Spinal cord (tissue), 10 donors: Measurements from ENCODE around the gene PHB1. TPM values are rescaled to one million over a fixed set of nuclear protein-coding genes. Genes with fewer than 3 reads are reported as not detected.
"Not testable (repeated sequence)": the region's sequence is repeated elsewhere in the genome, so short reads cannot be mapped to it uniquely, and the experiment has no call there.

Experiments used
- DNase-seq, 6 donors: peaks; one replicate each; pipeline versions ENCODE4 v3.0.0 to v3.0.0-alpha.2; 2013 to 2015; ENCODE audit warnings: low spot score in 6 of 6, low read depth in 4 of 6
- H3K27ac ChIP-seq: one replicate; pipeline ENCODE4 v1.5.1; 2013; ENCODE audit warnings: low read depth, low read length, control low read depth
- H3K27me3 ChIP-seq: one replicate; pipeline ENCODE4 v1.6.1; 2013; ENCODE audit warnings: low read length; ENCODE audit not compliant: control insufficient read depth, insufficient read depth
- H3K36me3 ChIP-seq: one replicate; pipeline ENCODE4 v1.6.1; 2013; ENCODE audit warnings: low read length; ENCODE audit not compliant: control insufficient read depth, insufficient read depth
- H3K4me1 ChIP-seq: one replicate; pipeline ENCODE4 v1.6.1; 2013; ENCODE audit warnings: low read length; ENCODE audit not compliant: control insufficient read depth, insufficient read depth
- H3K4me3 ChIP-seq: one replicate; pipeline ENCODE4 v1.5.1; 2013; ENCODE audit warnings: low read depth, low read length, control low read depth
- H3K9me3 ChIP-seq: one replicate; pipeline ENCODE4 v1.6.1; 2013; ENCODE audit warnings: low read length; ENCODE audit not compliant: control insufficient read depth, insufficient read depth
- WGBS: methylation state at CpG from one replicate; pipeline ENCODE4 v1.1.5; 2013; ENCODE audit warnings: missing lambda C conversion rate; ENCODE audit not compliant: insufficient coverage; 5-methylcytosine and 5-hydroxymethylcytosine counted together
- polyA plus RNA-seq, 2 donors: library from polyadenylated mRNA; unstranded; fragments of 120-200 nt; gene quantifications; one replicate each; pipeline ENCODE4 v1.2.1, GENCODE V29; 2013; ENCODE audit not compliant: insufficient read length in 2 of 2
- total RNA-seq, 2 donors: library from RNA; depleted of rRNA in 1 of 2; stranded (reverse); fragments of 120-200 nt in 1 of 2; fragments of >200 nt in 1 of 2; gene quantifications; one replicate each; pipeline versions ENCODE4 v1.2.3 to v1.2.4, GENCODE V29; 2013 to 2014
- donor health status: healthy.

PHB1 gene
- total and polyA plus RNA-seq, 4 donors, result 59.1 to 152 (median 134) TPM

- WGBS, result 34% methylated on average over 6 of the region's 13 CpGs
- Histone ChIP-seq H3K27ac (no peak overlapping the region), H3K9me3 (no peaks in the 10 kb centered on the region), H3K27me3 (no peaks in the 10 kb centered on the region), H3K4me1 (no peaks in the 10 kb centered on the region), H3K36me3 (no peaks in the 10 kb centered on the region), H3K4me3 (no peak overlapping the region)
- DNase-seq, result peak in 1 of 6 donors; percentile 54
Observed at GRCh38 chr17:49370971-49371834, 43.5 kb downstream of the PHB1 start.

- no peak overlapping the region for H3K4me3 ChIP-seq
- H3K27me3 ChIP-seq, result no peaks in the 10 kb centered on the region
- H3K9me3 ChIP-seq, result no peaks in the 10 kb centered on the region
- no CpG with 5 or more reads among the region's 1 CpG for WGBS
- no peak overlapping the region for H3K27ac ChIP-seq
- H3K4me1 ChIP-seq, result no peaks in the 10 kb centered on the region
- H3K36me3 ChIP-seq, result no peaks in the 10 kb centered on the region
- no peak for DNase-seq
Observed at GRCh38 chr17:49369760-49370159, 44.9 kb downstream of the PHB1 start.

DNA sequence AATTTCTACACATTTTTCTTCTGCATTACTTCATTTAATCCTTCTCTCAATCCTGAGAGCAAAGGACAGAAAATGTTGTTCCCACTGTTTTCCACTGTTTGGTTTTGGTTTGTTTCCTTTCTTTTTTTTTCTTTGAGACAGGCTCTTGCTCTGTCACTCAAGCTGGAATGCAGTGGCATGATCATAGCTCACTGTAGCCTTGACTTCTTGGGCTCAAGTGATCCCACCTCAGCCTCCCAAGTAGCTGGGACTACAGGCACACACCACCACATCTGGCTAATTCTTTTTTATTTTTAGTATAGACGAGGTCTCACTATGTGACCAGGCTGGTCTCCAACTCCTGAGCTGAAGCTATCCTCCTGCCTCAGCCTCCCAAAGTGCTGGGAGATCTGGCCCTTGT is 45.6 kb downstream of the PHB1 start:
- no peak overlapping the region for H3K4me3 ChIP-seq
- no CpG with 5 or more reads among the region's 1 CpG for WGBS
- no peaks in the 10 kb centered on the region for H3K4me1 ChIP-seq
- H3K9me3 ChIP-seq, result no peaks in the 10 kb centered on the region
- H3K27ac ChIP-seq, result no peak overlapping the region
- H3K27me3 ChIP-seq, result no peaks in the 10 kb centered on the region
- H3K36me3 ChIP-seq, result no peaks in the 10 kb centered on the region
- DNase-seq, result no peak

DNA sequence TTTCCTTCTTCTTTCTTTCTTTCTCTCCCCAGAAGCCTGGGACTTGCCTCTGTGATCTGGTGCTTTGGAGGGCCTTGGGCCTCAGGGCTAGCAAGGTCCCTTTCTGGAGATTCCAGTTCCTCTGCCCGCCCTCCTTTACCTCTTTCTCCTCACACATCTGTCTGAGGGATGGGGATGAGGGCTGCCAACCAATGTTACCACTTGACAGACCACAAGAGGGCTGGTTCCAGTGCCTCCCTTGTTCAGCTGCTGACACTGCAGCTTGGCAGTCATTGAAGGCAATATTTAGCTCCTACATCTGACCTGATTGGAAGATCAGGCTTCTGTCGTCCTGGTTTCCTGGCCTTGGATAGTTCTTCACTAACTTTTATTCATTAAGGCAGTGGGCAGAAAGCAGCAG is 49.0 kb downstream of the PHB1 start:
- Histone ChIP-seq H3K9me3 (no peaks in the 10 kb centered on the region), H3K27ac (no peak overlapping the region), H3K4me1 (peaks cover 10% of the 10 kb centered on the region), H3K27me3 (no peaks in the 10 kb centered on the region), H3K36me3 (no peaks in the 10 kb centered on the region), H3K4me3 (no peak overlapping the region)
- no CpG with 5 or more reads among the region's 2 CpGs for WGBS
- peak in 1 of 6 donors; percentile 13 for DNase-seq

DNA sequence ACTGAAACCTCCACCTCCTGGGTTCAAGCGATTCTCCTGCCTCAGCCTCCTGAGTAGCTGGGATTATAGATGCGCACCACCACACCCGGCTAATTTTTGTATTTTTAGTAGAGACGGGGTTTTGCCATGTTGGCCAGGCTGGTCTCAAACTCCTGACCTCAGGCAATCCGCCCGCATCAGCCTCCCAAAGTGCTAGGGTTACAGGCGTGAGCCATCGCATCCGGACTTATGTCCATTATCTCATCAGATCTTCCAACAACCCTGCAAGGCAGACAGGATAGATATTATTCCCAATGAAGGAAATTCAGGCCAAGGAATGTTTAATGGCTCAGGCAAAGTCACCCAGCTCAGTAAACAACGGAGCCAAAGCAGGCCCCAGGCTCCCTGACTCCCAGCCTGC is 49.6 kb downstream of the PHB1 start:
- 90% methylated on average over 4 of the region's 10 CpGs for WGBS
- H3K27ac ChIP-seq, H3K36me3 ChIP-seq: not testable (repeated sequence)

GRCh38 chr17:49364119-49364518 is 50.6 kb downstream of the PHB1 start:
- no peak overlapping the region for H3K27ac ChIP-seq
- no peak for DNase-seq
- no CpG with 5 or more reads among the region's 2 CpGs for WGBS
- H3K9me3 ChIP-seq, result no peaks in the 10 kb centered on the region
- no peak overlapping the region for H3K4me3 ChIP-seq
- H3K27me3 ChIP-seq, result no peaks in the 10 kb centered on the region
- no peaks in the 10 kb centered on the region for H3K36me3 ChIP-seq
- peaks cover 14% of the 10 kb centered on the region for H3K4me1 ChIP-seq

More for the DNA sequence above, 49.6 kb downstream of the PHB1 start:
- not testable (repeated sequence) for H3K27me3 ChIP-seq, DNase-seq, H3K4me3 ChIP-seq, H3K9me3 ChIP-seq
- peaks cover 14% of the 10 kb centered on the region for H3K4me1 ChIP-seq

GRCh38 chr17:49363251-49363650 is 51.4 kb downstream of the PHB1 start:
- Histone ChIP-seq H3K27me3 (no peaks in the 10 kb centered on the region), H3K4me3 (no peak overlapping the region), H3K36me3 (no peaks in the 10 kb centered on the region), H3K27ac (no peak overlapping the region), H3K9me3 (no peaks in the 10 kb centered on the region), H3K4me1 (peaks cover 14% of the 10 kb centered on the region)
- no peak for DNase-seq
- no CpG with 5 or more reads among the region's 4 CpGs for WGBS

GRCh38 chr17:49362723-49363117 is 52.0 kb downstream of the PHB1 start:
- Histone ChIP-seq H3K4me1 (peaks cover 14% of the 10 kb centered on the region), H3K36me3 (no peaks in the 10 kb centered on the region), H3K9me3 (no peaks in the 10 kb centered on the region), H3K4me3 (peak overlapping the region; percentile 74), H3K27me3 (no peaks in the 10 kb centered on the region), H3K27ac (peak overlapping the region; percentile 92)
- no peak for DNase-seq
- 9% methylated on average over 7 of the region's 10 CpGs for WGBS

GRCh38 chr17:49361902-49362722 is 52.6 kb downstream of the PHB1 start, which contains the start of gene ZNF652:
Gene ZNF652, minus strand, starts transcription at chr17:49362250. Its CDS starts 44,525 bp downstream, at chr17:49317725.
- Histone ChIP-seq H3K27ac (peak within 1 kb of the TSS; percentile 92), H3K9me3 (no peaks in the 10 kb centered on the region), H3K4me1 (peaks cover 14% of the 10 kb centered on the region), H3K27me3 (no peaks in the 10 kb centered on the region), H3K4me3 (peak within 1 kb of the TSS; percentile 85), H3K36me3 (no peaks in the 10 kb centered on the region)
- DNase-seq, result peak; percentile 70 to 98 (median 85)
- under 1% methylated on average over 91 of the region's 106 CpGs for WGBS
